ENCODE data around the gene PRTFDC1.

- no peak for TF ChIP-seq SMC3 (IDR thresholded peaks at IDR 0.05; ENCODE audit: low read length)
- no peak for TF ChIP-seq POLR2A (IDR thresholded peaks at IDR 0.05; ENCODE audit: insufficient read depth in 1 of 2, low read depth in 2 of 2, low read length in 2 of 2)
- TF ChIP-seq CSRNP2 (CRISPR knock-in tag; conservative IDR thresholded peaks at IDR 0.05; ENCODE audit: low read depth), result no peak
- TF ChIP-seq ZFP36L2 (CRISPR knock-in tag; IDR thresholded peaks at IDR 0.05), result no peak
- no peak for TF ChIP-seq PHF8 (CRISPR knock-in tag; IDR thresholded peaks at IDR 0.05)
- TF ChIP-seq DNMT1 (CRISPR knock-in tag; IDR thresholded peaks at IDR 0.05), result no peak
- no peak for TF ChIP-seq CBX5 (CRISPR knock-in tag; IDR thresholded peaks at IDR 0.05; ENCODE audit: borderline replicate concordance)
- TF ChIP-seq HES4 (CRISPR knock-in tag; IDR thresholded peaks at IDR 0.05; ENCODE audit: borderline replicate concordance), result no peak
These were observed 46.0 kb downstream of the PRTFDC1 start for GRCh38 chr10:24906372-24906771.
